ENCODE data around the gene INPP5D. TPM values are rescaled to one million over a fixed set of nuclear protein-coding genes. Genes with fewer than 3 reads are reported as not detected.

INPP5D gene
- total RNA-seq, 1 experiment from 2014 or later = 17.2 TPM

GRCh38 chr2:233147829-233148167 is 87.7 kb downstream of the INPP5D start (continued):
- TF ChIP-seq MXD4 (CRISPR knock-in tag; IDR thresholded peaks at IDR 0.05; ENCODE audit: borderline replicate concordance) (no peak), ARID4B (CRISPR knock-in tag; IDR thresholded peaks at IDR 0.05; ENCODE audit: borderline replicate concordance) (no peak), MLX (CRISPR knock-in tag; IDR thresholded peaks at IDR 0.05) (no peak), AFF4 (CRISPR knock-in tag; IDR thresholded peaks at IDR 0.05; ENCODE audit: borderline replicate concordance) (no peak)

- TF ChIP-seq HMGA2 (CRISPR knock-in tag; IDR thresholded peaks at IDR 0.05) (no peak), SOX15 (CRISPR knock-in tag; IDR thresholded peaks at IDR 0.05) (no peak), RORB (CRISPR knock-in tag; IDR thresholded peaks at IDR 0.05) (no peak), CREM (CRISPR knock-in tag; IDR thresholded peaks at IDR 0.05) (no peak), ATF6 (CRISPR knock-in tag; IDR thresholded peaks at IDR 0.05) (no peak), FOXK1 (CRISPR knock-in tag; IDR thresholded peaks at IDR 0.05) (no peak)
- no peak for DNase-seq (ENCODE audit: low spot score)
- H3K4me3 Mint-ChIP-seq = no peak overlapping the region
- peaks cover 17% of the 10 kb centered on the region for H3K9me3 Mint-ChIP-seq
- POLR2A ChIA-PET = no interaction called here
- H3K4me1 Mint-ChIP-seq = peaks cover 11% of the 10 kb centered on the region
- CTCF ChIA-PET = no interaction called here
- H3K36me3 Mint-ChIP-seq = peaks cover 65% of the 10 kb centered on the region
- ATAC-seq = no peak
- no peaks in the 10 kb centered on the region for H3K27me3 Mint-ChIP-seq (ENCODE audit: low read depth)
- no peak overlapping the region for H3K27ac Mint-ChIP-seq
Observed at GRCh38 chr2:233148354-233148753, 88.2 kb downstream of the INPP5D start.

- ATAC-seq (no peak), DNase-seq (ENCODE audit: low spot score) (no peak)
- TF ChIP-seq FOXJ3 (CRISPR knock-in tag; IDR thresholded peaks at IDR 0.05; ENCODE audit: borderline replicate concordance) (no peak), ZNF263 (CRISPR knock-in tag; IDR thresholded peaks at IDR 0.05; ENCODE audit: low read depth) (no peak), CBFB (CRISPR knock-in tag; IDR thresholded peaks at IDR 0.05; ENCODE audit: low read depth) (no peak), ZNF317 (CRISPR knock-in tag; IDR thresholded peaks at IDR 0.05; ENCODE audit: borderline replicate concordance, low read depth) (no peak), ERG (CRISPR knock-in tag; IDR thresholded peaks at IDR 0.05) (no peak), ZMAT4 (CRISPR knock-in tag; IDR thresholded peaks at IDR 0.05) (no peak), FOXP4 (CRISPR knock-in tag; IDR thresholded peaks at IDR 0.05) (no peak)
Observed at GRCh38 chr2:233152541-233152940, 92.4 kb downstream of the INPP5D start.

More at GRCh38 chr2:233152541-233152940, 92.4 kb downstream of the INPP5D start:
- H3K36me3 Mint-ChIP-seq = peaks cover 30% of the 10 kb centered on the region
- no peaks in the 10 kb centered on the region for H3K9me3 Mint-ChIP-seq
- H3K4me1 Mint-ChIP-seq = peaks cover 4% of the 10 kb centered on the region
- ChIA-PET CTCF (interaction anchor here (0.7 kb wide), 1 partner anchor 24 kb away, joined by 3 read pairs; no protein-coding TSS in a partner anchor), POLR2A (no interaction called here)
- no peak overlapping the region for H3K27ac Mint-ChIP-seq
- H3K4me3 Mint-ChIP-seq = no peak overlapping the region
- no peaks in the 10 kb centered on the region for H3K27me3 Mint-ChIP-seq (ENCODE audit: low read depth)

Measured in WTC11 (cell line).